ENCODE measurements around the gene CHCHD6. TPM values are rescaled to one million over a fixed set of nuclear protein-coding genes. Genes with fewer than 3 reads are reported as not detected.

CHCHD6 gene
- polyA plus RNA-seq, 2 donors: 7.0 to 11.9 TPM

- Histone ChIP-seq H3K36me3 (ENCODE audit: control insufficient read depth in 2 of 2, insufficient read depth in 2 of 2, low read length in 1 of 2) (peaks cover 0 to 2% of the 10 kb centered on the region in 2 donors), H3K9me3 (ENCODE audit: control insufficient read depth in 2 of 2, insufficient read depth in 1 of 2, low read depth in 1 of 2, low read length in 1 of 2) (no peaks in the 10 kb centered on the region), H3K27me3 (ENCODE audit: control insufficient read depth in 1 of 2, insufficient read depth in 2 of 2, low read length in 2 of 2) (no peaks in the 10 kb centered on the region), H3K27ac (ENCODE audit: low read depth in 2 of 2, low read length in 1 of 2) (no peak overlapping the region), H3K4me1 (ENCODE audit: control insufficient read depth in 2 of 2, insufficient read depth in 2 of 2, low read length in 1 of 2) (no peaks in the 10 kb centered on the region), H3K4me3 (ENCODE audit: low read depth in 1 of 2, low read length in 2 of 2) (no peak overlapping the region)
- 90 to 92% methylated on average over 12 of the region's 12 CpGs for WGBS, 2 donors
Measured at GRCh38 chr3:126944089-126944965, 240.3 kb downstream of the CHCHD6 start.

GRCh38 chr3:126945171-126945721 lies 241.2 kb downstream of the CHCHD6 start:
- no peak overlapping the region for H3K27ac ChIP-seq (ENCODE audit: low read depth in 2 of 2, low read length in 1 of 2)
- peaks cover 0 to 5% of the 10 kb centered on the region in 2 donors for H3K36me3 ChIP-seq (ENCODE audit: control insufficient read depth in 2 of 2, insufficient read depth in 2 of 2, low read length in 1 of 2)
- H3K27me3 ChIP-seq (ENCODE audit: control insufficient read depth in 1 of 2, insufficient read depth in 2 of 2, low read length in 2 of 2): no peaks in the 10 kb centered on the region
- WGBS, 2 donors: 88 to 92% methylated on average over 17 of the region's 17 CpGs
- no peaks in the 10 kb centered on the region for H3K9me3 ChIP-seq (ENCODE audit: control insufficient read depth in 2 of 2, insufficient read depth in 1 of 2, low read depth in 1 of 2, low read length in 1 of 2)
- no peaks in the 10 kb centered on the region for H3K4me1 ChIP-seq (ENCODE audit: control insufficient read depth in 2 of 2, insufficient read depth in 2 of 2, low read length in 1 of 2)
- H3K4me3 ChIP-seq (ENCODE audit: low read depth in 1 of 2, low read length in 2 of 2): no peak overlapping the region

GRCh38 chr3:126945891-126946290 lies 241.9 kb downstream of the CHCHD6 start:
- no peak overlapping the region for H3K27ac ChIP-seq (ENCODE audit: low read depth in 2 of 2, low read length in 1 of 2)
- peaks cover 0 to 5% of the 10 kb centered on the region in 2 donors for H3K36me3 ChIP-seq (ENCODE audit: control insufficient read depth in 2 of 2, insufficient read depth in 2 of 2, low read length in 1 of 2)
- H3K4me1 ChIP-seq (ENCODE audit: control insufficient read depth in 2 of 2, insufficient read depth in 2 of 2, low read length in 1 of 2): no peaks in the 10 kb centered on the region
- no peak overlapping the region for H3K4me3 ChIP-seq (ENCODE audit: low read depth in 1 of 2, low read length in 2 of 2)
- H3K9me3 ChIP-seq (ENCODE audit: control insufficient read depth in 2 of 2, insufficient read depth in 1 of 2, low read depth in 1 of 2, low read length in 1 of 2): no peaks in the 10 kb centered on the region
- H3K27me3 ChIP-seq (ENCODE audit: control insufficient read depth in 1 of 2, insufficient read depth in 2 of 2, low read length in 2 of 2): no peaks in the 10 kb centered on the region
- 97 to 99% methylated on average over 9 of the region's 9 CpGs for WGBS, 2 donors

GRCh38 chr3:126946405-126946804 lies 242.4 kb downstream of the CHCHD6 start:
- 87 to 92% methylated on average over 11 of the region's 11 CpGs for WGBS, 2 donors
- Histone ChIP-seq H3K27ac (ENCODE audit: low read depth in 2 of 2, low read length in 1 of 2) (no peak overlapping the region), H3K27me3 (ENCODE audit: control insufficient read depth in 1 of 2, insufficient read depth in 2 of 2, low read length in 2 of 2) (no peaks in the 10 kb centered on the region), H3K4me3 (ENCODE audit: low read depth in 1 of 2, low read length in 2 of 2) (no peak overlapping the region), H3K4me1 (ENCODE audit: control insufficient read depth in 2 of 2, insufficient read depth in 2 of 2, low read length in 1 of 2) (no peaks in the 10 kb centered on the region), H3K36me3 (ENCODE audit: control insufficient read depth in 2 of 2, insufficient read depth in 2 of 2, low read length in 1 of 2) (peaks cover 0 to 5% of the 10 kb centered on the region in 2 donors), H3K9me3 (ENCODE audit: control insufficient read depth in 2 of 2, insufficient read depth in 1 of 2, low read depth in 1 of 2, low read length in 1 of 2) (no peaks in the 10 kb centered on the region)

GRCh38 chr3:126947429-126947828 lies 243.4 kb downstream of the CHCHD6 start:
- peaks cover 0 to 5% of the 10 kb centered on the region in 2 donors for H3K36me3 ChIP-seq (ENCODE audit: control insufficient read depth in 2 of 2, insufficient read depth in 2 of 2, low read length in 1 of 2)
- no peak overlapping the region for H3K4me3 ChIP-seq (ENCODE audit: low read depth in 1 of 2, low read length in 2 of 2)
- no peak overlapping the region for H3K27ac ChIP-seq (ENCODE audit: low read depth in 2 of 2, low read length in 1 of 2)
- no peaks in the 10 kb centered on the region for H3K4me1 ChIP-seq (ENCODE audit: control insufficient read depth in 2 of 2, insufficient read depth in 2 of 2, low read length in 1 of 2)
- no peaks in the 10 kb centered on the region for H3K27me3 ChIP-seq (ENCODE audit: control insufficient read depth in 1 of 2, insufficient read depth in 2 of 2, low read length in 2 of 2)
- no peaks in the 10 kb centered on the region for H3K9me3 ChIP-seq (ENCODE audit: control insufficient read depth in 2 of 2, insufficient read depth in 1 of 2, low read depth in 1 of 2, low read length in 1 of 2)
- WGBS, 2 donors: 74 to 80% methylated on average over 8 of the region's 8 CpGs

GRCh38 chr3:126948980-126949535 lies 245.0 kb downstream of the CHCHD6 start:
- Histone ChIP-seq H3K27me3 (ENCODE audit: control insufficient read depth in 1 of 2, insufficient read depth in 2 of 2, low read length in 2 of 2) (no peaks in the 10 kb centered on the region), H3K4me3 (ENCODE audit: low read depth in 1 of 2, low read length in 2 of 2) (no peak overlapping the region), H3K27ac (ENCODE audit: low read depth in 2 of 2, low read length in 1 of 2) (no peak overlapping the region), H3K4me1 (ENCODE audit: control insufficient read depth in 2 of 2, insufficient read depth in 2 of 2, low read length in 1 of 2) (no peaks in the 10 kb centered on the region), H3K36me3 (ENCODE audit: control insufficient read depth in 2 of 2, insufficient read depth in 2 of 2, low read length in 1 of 2) (peaks cover 0 to 5% of the 10 kb centered on the region in 2 donors), H3K9me3 (ENCODE audit: control insufficient read depth in 2 of 2, insufficient read depth in 1 of 2, low read depth in 1 of 2, low read length in 1 of 2) (no peaks in the 10 kb centered on the region)
- 93 to 95% methylated on average over 14 of the region's 14 CpGs for WGBS, 2 donors

GRCh38 chr3:126951561-126951960 lies 247.5 kb downstream of the CHCHD6 start:
- 93 to 95% methylated on average over 5 of the region's 5 CpGs for WGBS, 2 donors
- H3K36me3 ChIP-seq (ENCODE audit: control insufficient read depth in 2 of 2, insufficient read depth in 2 of 2, low read length in 1 of 2): peaks cover 0 to 5% of the 10 kb centered on the region in 2 donors
- H3K4me1 ChIP-seq (ENCODE audit: control insufficient read depth in 2 of 2, insufficient read depth in 2 of 2, low read length in 1 of 2): no peaks in the 10 kb centered on the region
- no peak overlapping the region for H3K27ac ChIP-seq (ENCODE audit: low read depth in 2 of 2, low read length in 1 of 2)
- H3K27me3 ChIP-seq (ENCODE audit: control insufficient read depth in 1 of 2, insufficient read depth in 2 of 2, low read length in 2 of 2): no peaks in the 10 kb centered on the region
- H3K9me3 ChIP-seq (ENCODE audit: control insufficient read depth in 2 of 2, insufficient read depth in 1 of 2, low read depth in 1 of 2, low read length in 1 of 2): no peaks in the 10 kb centered on the region
- H3K4me3 ChIP-seq (ENCODE audit: low read depth in 1 of 2, low read length in 2 of 2): no peak overlapping the region

GRCh38 chr3:126952261-126952982 lies 248.4 kb downstream of the CHCHD6 start:
- H3K9me3 ChIP-seq (ENCODE audit: control insufficient read depth in 2 of 2, insufficient read depth in 1 of 2, low read depth in 1 of 2, low read length in 1 of 2): no peaks in the 10 kb centered on the region
- 96 to 99% methylated on average over 10 of the region's 10 CpGs for WGBS, 2 donors
- no peak overlapping the region for H3K4me3 ChIP-seq (ENCODE audit: low read depth in 1 of 2, low read length in 2 of 2)
- peaks cover 0 to 5% of the 10 kb centered on the region in 2 donors for H3K36me3 ChIP-seq (ENCODE audit: control insufficient read depth in 2 of 2, insufficient read depth in 2 of 2, low read length in 1 of 2)
- no peaks in the 10 kb centered on the region for H3K27me3 ChIP-seq (ENCODE audit: control insufficient read depth in 1 of 2, insufficient read depth in 2 of 2, low read length in 2 of 2)
- no peak overlapping the region for H3K27ac ChIP-seq (ENCODE audit: low read depth in 2 of 2, low read length in 1 of 2)
- peaks cover 0 to 6% of the 10 kb centered on the region in 2 donors for H3K4me1 ChIP-seq (ENCODE audit: control insufficient read depth in 2 of 2, insufficient read depth in 2 of 2, low read length in 1 of 2)

- WGBS, 2 donors: 94% methylated on average over 12 of the region's 12 CpGs
- H3K27me3 ChIP-seq (ENCODE audit: control insufficient read depth in 1 of 2, insufficient read depth in 2 of 2, low read length in 2 of 2): no peaks in the 10 kb centered on the region
- H3K36me3 ChIP-seq (ENCODE audit: control insufficient read depth in 2 of 2, insufficient read depth in 2 of 2, low read length in 1 of 2): peaks cover 0 to 5% of the 10 kb centered on the region in 2 donors
- H3K9me3 ChIP-seq (ENCODE audit: control insufficient read depth in 2 of 2, insufficient read depth in 1 of 2, low read depth in 1 of 2, low read length in 1 of 2): no peaks in the 10 kb centered on the region
- H3K4me1 ChIP-seq (ENCODE audit: control insufficient read depth in 2 of 2, insufficient read depth in 2 of 2, low read length in 1 of 2): peaks cover 0 to 12% of the 10 kb centered on the region in 2 donors
- H3K4me3 ChIP-seq (ENCODE audit: low read depth in 1 of 2, low read length in 2 of 2): no peak overlapping the region
- no peak overlapping the region for H3K27ac ChIP-seq (ENCODE audit: low read depth in 2 of 2, low read length in 1 of 2)
Measured at GRCh38 chr3:126952983-126953660, 249.1 kb downstream of the CHCHD6 start.
